Calu3 (cell line): ENCODE measurements around the gene KLC1. TPM values are rescaled to one million over a fixed set of nuclear protein-coding genes. Genes with fewer than 3 reads are reported as not detected.
"Not testable (repeated sequence)": the region's sequence is repeated elsewhere in the genome, so short reads cannot be mapped to it uniquely, and the experiment has no call there.

ENCODE experiments used
- BruUV-seq: library from RNA; stranded (reverse); fragments of 400-500 nt; replicated peaks from 2 replicates; lab custom pipeline; 2021; lab: Mats Ljungman, UMichigan
- CTCF ChIA-PET: fragments of 300-600 bp; sonication (Branson Sonifier 250); formaldehyde crosslinking; loops from one replicate; lab custom pipeline; 2022; ENCODE audit warnings: antibody characterized with exemption; lab: Charles Lee
- DNase-seq: peaks from one replicate; pipeline ENCODE4 v3.0.0; 2022
- H3K27ac Mint-ChIP-seq: one replicate; pipeline ENCODE4 v1.8.0; 2022; ENCODE audit warnings: mixed read lengths; ENCODE audit not compliant: unreplicated experiment
- H3K27me3 Mint-ChIP-seq: one replicate; pipeline ENCODE4 v1.8.0; 2022; ENCODE audit warnings: mixed read lengths; ENCODE audit not compliant: unreplicated experiment
- H3K36me3 Mint-ChIP-seq: one replicate; pipeline ENCODE4 v1.8.0; 2022; ENCODE audit warnings: mild to moderate bottlenecking, moderate library complexity, mixed read lengths; ENCODE audit not compliant: insufficient read depth, unreplicated experiment
- H3K4me1 Mint-ChIP-seq: one replicate; pipeline ENCODE4 v1.8.0; 2022; ENCODE audit warnings: mild to moderate bottlenecking, low read depth, mixed read lengths; ENCODE audit not compliant: unreplicated experiment
- H3K4me3 Mint-ChIP-seq: one replicate; pipeline ENCODE4 v1.8.0; 2022; ENCODE audit warnings: mild to moderate bottlenecking, low read depth, moderate library complexity, mixed read lengths; ENCODE audit not compliant: unreplicated experiment
- H3K9me3 Mint-ChIP-seq: one replicate; pipeline ENCODE4 v1.8.0; 2022; ENCODE audit warnings: low read depth, mixed read lengths; ENCODE audit not compliant: unreplicated experiment
- intact Hi-C: fragments of 100-400 bp; cut with micrococcal nuclease; formaldehyde crosslinking; loops from one replicate; pipeline ENCODE4 v1.10.0; 2022; ENCODE audit not compliant: unreplicated experiment
- total RNA-seq: library from RNA; stranded (reverse); gene quantifications from 2 replicates; pipeline ENCODE4 v1.2.3, GENCODE V29; 2022
- TF ChIP-seq, protein P1 (sequence below): fragments of 200-600 bp; IDR thresholded peaks from one replicate; pipeline ENCODE4 v1.8.0; 2022; ENCODE audit warnings: antibody characterized with exemption; ENCODE audit not compliant: unreplicated experiment

Gene KLC1
- total RNA-seq, 1 experiment from 2014 or later = 124 TPM

DNA sequence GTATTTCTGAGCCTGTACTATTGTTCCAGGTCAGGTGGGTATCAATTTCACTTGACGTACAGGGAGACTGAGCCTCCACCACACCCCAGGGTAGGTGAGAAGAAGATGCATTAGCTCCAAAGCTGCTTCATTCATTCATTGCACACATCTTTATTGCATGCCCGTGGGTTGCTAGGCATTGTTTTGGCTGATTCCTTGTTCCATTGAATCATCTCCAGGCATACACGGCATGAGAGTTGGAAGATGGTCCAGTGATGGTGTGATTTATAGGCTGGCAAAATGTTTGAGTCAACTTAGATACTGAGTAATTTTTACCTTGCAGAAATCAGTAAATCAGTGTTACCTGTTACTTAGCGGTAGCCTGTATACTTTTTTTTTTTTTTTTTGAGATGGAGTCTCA is 21.2 kb downstream of the KLC1 start:
- H3K4me3 Mint-ChIP-seq = no peak overlapping the region
- no peaks in the 10 kb centered on the region for H3K27me3 Mint-ChIP-seq
- DNase-seq = no peak
- CTCF ChIA-PET = interaction anchor here (0.6 kb wide), 1 partner anchor 209 kb away, joined by 3 read pairs; no protein-coding TSS in a partner anchor
- intact Hi-C loops = no loop called here
- no TSS peak for BruUV-seq
- H3K9me3 Mint-ChIP-seq = no peaks in the 10 kb centered on the region
- H3K36me3 Mint-ChIP-seq = peaks cover 19% of the 10 kb centered on the region
- H3K4me1 Mint-ChIP-seq = no peaks in the 10 kb centered on the region
- H3K27ac Mint-ChIP-seq = no peak overlapping the region
- TF ChIP-seq, protein P1, sequence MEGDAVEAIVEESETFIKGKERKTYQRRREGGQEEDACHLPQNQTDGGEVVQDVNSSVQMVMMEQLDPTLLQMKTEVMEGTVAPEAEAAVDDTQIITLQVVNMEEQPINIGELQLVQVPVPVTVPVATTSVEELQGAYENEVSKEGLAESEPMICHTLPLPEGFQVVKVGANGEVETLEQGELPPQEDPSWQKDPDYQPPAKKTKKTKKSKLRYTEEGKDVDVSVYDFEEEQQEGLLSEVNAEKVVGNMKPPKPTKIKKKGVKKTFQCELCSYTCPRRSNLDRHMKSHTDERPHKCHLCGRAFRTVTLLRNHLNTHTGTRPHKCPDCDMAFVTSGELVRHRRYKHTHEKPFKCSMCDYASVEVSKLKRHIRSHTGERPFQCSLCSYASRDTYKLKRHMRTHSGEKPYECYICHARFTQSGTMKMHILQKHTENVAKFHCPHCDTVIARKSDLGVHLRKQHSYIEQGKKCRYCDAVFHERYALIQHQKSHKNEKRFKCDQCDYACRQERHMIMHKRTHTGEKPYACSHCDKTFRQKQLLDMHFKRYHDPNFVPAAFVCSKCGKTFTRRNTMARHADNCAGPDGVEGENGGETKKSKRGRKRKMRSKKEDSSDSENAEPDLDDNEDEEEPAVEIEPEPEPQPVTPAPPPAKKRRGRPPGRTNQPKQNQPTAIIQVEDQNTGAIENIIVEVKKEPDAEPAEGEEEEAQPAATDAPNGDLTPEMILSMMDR = no peak

DNA sequence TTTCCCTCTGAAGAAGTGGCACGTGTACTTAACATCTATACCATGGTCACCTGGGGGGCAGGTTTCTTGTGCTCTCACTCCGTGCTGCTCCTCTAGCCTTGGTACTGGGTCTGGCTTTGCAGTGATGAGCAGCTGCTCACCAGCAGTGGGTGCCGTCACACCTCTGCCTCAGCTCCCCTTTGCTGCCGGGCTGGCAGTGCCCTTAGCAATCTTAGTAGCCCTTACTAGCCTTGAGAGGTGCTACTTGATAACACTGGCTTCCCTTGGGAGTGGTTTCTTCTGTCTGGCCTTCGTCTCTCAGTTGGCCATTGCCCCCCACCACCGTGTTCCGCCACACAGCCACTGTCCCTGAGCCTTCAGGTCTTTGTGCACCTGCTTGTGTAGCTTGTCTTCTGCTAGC is 22.6 kb downstream of the KLC1 start:
- Mint-ChIP-seq H3K4me3 (no peak overlapping the region), H3K9me3 (no peaks in the 10 kb centered on the region), H3K36me3 (peaks cover 28% of the 10 kb centered on the region), H3K27ac (no peak overlapping the region), H3K4me1 (no peaks in the 10 kb centered on the region), H3K27me3 (no peaks in the 10 kb centered on the region)
- BruUV-seq = no TSS peak
- no peak for DNase-seq
- intact Hi-C loops = no loop called here
- TF ChIP-seq, protein P1 = no peak
- CTCF ChIA-PET = interaction anchor here (0.6 kb wide), 1 partner anchor 9 kb away, joined by 4 read pairs; no protein-coding TSS in a partner anchor

DNA sequence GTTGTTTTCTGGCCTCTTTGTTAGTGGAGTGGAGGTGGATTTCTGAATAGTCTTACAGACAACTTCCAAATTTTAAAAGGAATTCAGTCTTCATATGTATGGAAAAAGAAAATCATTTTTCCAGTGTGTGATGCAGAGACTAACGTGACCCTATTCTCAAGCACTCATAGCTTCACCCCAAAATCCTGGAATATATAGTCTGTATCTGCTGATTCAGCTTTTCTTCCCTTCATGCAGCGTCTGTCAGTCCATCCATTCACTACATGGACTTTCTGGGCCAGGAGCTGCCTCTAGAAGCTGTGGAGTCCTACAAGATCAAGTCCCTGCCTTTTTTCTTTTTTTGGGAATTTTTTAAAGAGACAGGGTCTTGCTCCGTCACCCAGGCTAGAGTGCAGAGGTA is 23.8 kb downstream of the KLC1 start:
- CTCF ChIA-PET = no interaction called here
- no TSS peak for BruUV-seq
- Mint-ChIP-seq H3K27ac (no peak overlapping the region), H3K4me1 (no peaks in the 10 kb centered on the region), H3K4me3 (no peak overlapping the region), H3K27me3 (no peaks in the 10 kb centered on the region), H3K36me3 (peaks cover 28% of the 10 kb centered on the region), H3K9me3 (no peaks in the 10 kb centered on the region)
- intact Hi-C loops = no loop called here
- no peak for DNase-seq
- TF ChIP-seq, protein P1 = no peak

- intact Hi-C loops, CTCF ChIA-PET: not testable (repeated sequence)
These were observed 24.3 kb downstream of the KLC1 start for GRCh38 chr14:103653336-103653735.

DNA sequence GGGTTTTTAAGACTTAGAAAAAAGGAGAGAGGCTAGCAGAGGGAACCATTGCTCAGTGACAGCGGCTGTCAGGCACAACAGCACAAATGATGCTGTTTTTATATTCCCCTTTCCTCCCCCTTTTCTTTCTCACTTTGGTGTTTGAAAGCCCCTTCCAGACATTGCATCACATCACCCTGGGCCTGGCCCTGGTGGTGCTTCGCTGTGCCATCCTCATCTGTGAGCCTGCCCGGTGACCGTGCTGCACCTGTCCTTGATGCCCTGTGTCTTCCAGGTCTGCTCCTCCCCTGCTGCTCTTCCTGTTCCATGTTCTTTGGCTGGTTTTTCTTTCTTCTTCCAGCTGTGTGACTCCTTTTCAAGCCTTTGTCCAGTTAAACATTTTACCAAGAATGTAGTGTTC is 24.8 kb downstream of the KLC1 start:
- peaks cover 27% of the 10 kb centered on the region for H3K36me3 Mint-ChIP-seq
- CTCF ChIA-PET = no interaction called here
- BruUV-seq = no TSS peak
- H3K4me3 Mint-ChIP-seq = no peak overlapping the region
- no peaks in the 10 kb centered on the region for H3K9me3 Mint-ChIP-seq
- TF ChIP-seq, protein P1 = no peak
- no peak overlapping the region for H3K27ac Mint-ChIP-seq
- no peak for DNase-seq
- no peaks in the 10 kb centered on the region for H3K4me1 Mint-ChIP-seq
- H3K27me3 Mint-ChIP-seq = no peaks in the 10 kb centered on the region
- intact Hi-C loops = no loop called here

More at GRCh38 chr14:103653336-103653735, 24.3 kb downstream of the KLC1 start:
- BruUV-seq, H3K27me3 Mint-ChIP-seq, H3K9me3 Mint-ChIP-seq, DNase-seq, H3K4me1 Mint-ChIP-seq, H3K27ac Mint-ChIP-seq, H3K4me3 Mint-ChIP-seq: not testable (repeated sequence)
- peaks cover 28% of the 10 kb centered on the region for H3K36me3 Mint-ChIP-seq
